NCI-H524 treated with DMSO at 0.1 percent for 48 hours (cell line): Measurements from ENCODE around the gene RPH3AL.
"Not testable (repeated sequence)": the region's sequence is repeated elsewhere in the genome, so short reads cannot be mapped to it uniquely, and the experiment has no call there.

Experiments used
- DNase-seq: peaks from one replicate; lab custom pipeline; 2025; lab: John Stamatoyannopoulos, UW

RPH3AL gene

GRCh38 chr17:224576-224975, 128.0 kb downstream of the RPH3AL start:
- not testable (repeated sequence) for DNase-seq

GRCh38 chr17:223723-224471, 128.7 kb downstream of the RPH3AL start:
- DNase-seq, result no peak

- no peak for DNase-seq
Measured at GRCh38 chr17:222172-222571, 130.4 kb downstream of the RPH3AL start.

GRCh38 chr17:219696-220095, 132.9 kb downstream of the RPH3AL start:
- DNase-seq, result no peak

- DNase-seq, result no peak
Measured at GRCh38 chr17:218432-219110, 134.0 kb downstream of the RPH3AL start.

GRCh38 chr17:216625-217024, 136.0 kb downstream of the RPH3AL start:
- DNase-seq, result no peak

- DNase-seq, result not testable (repeated sequence)
Measured at GRCh38 chr17:215563-216478, 136.8 kb downstream of the RPH3AL start.

- no peak for DNase-seq
Measured at GRCh38 chr17:214881-215331, 137.7 kb downstream of the RPH3AL start.

GRCh38 chr17:213286-214105, 139.1 kb downstream of the RPH3AL start:
- DNase-seq, result no peak

- no peak for DNase-seq
Measured at GRCh38 chr17:210402-210801, 142.2 kb downstream of the RPH3AL start.

- DNase-seq, result no peak
Measured at GRCh38 chr17:208429-208828, 144.2 kb downstream of the RPH3AL start.

- DNase-seq, result no peak
Measured at GRCh38 chr17:207775-208174, 144.8 kb downstream of the RPH3AL start.

- DNase-seq, result no peak
Measured at GRCh38 chr17:206941-207560, 145.6 kb downstream of the RPH3AL start.

- not testable (repeated sequence) for DNase-seq
Measured at GRCh38 chr17:206484-206883, 146.1 kb downstream of the RPH3AL start.

GRCh38 chr17:205817-206216, 146.8 kb downstream of the RPH3AL start:
- DNase-seq, result no peak

GRCh38 chr17:205148-205669, 147.4 kb downstream of the RPH3AL start:
- no peak for DNase-seq

GRCh38 chr17:204427-205147, 148.0 kb downstream of the RPH3AL start:
- DNase-seq, result no peak

- DNase-seq, result no peak
Measured at GRCh38 chr17:202501-202951, 150.1 kb downstream of the RPH3AL start.

GRCh38 chr17:201736-202135, 150.9 kb downstream of the RPH3AL start:
- not testable (repeated sequence) for DNase-seq

GRCh38 chr17:201257-201656, 151.3 kb downstream of the RPH3AL start:
- not testable (repeated sequence) for DNase-seq
